Hindlimb muscle (tissue), 1 donor: ENCODE measurements around the gene ZSWIM5. TPM values are rescaled to one million over a fixed set of nuclear protein-coding genes. Genes with fewer than 3 reads are reported as not detected.
"Not testable (repeated sequence)": the region's sequence is repeated elsewhere in the genome, so short reads cannot be mapped to it uniquely, and the experiment has no call there.

Experiments
- DNase-seq: peaks from one replicate; pipeline ENCODE4 v3.0.0-alpha.2; 2013
- polyA plus RNA-seq: library from polyadenylated mRNA; unstranded; fragments of 120-200 nt; gene quantifications from one replicate; pipeline ENCODE4 v1.2.1, GENCODE V29; 2013; ENCODE audit not compliant: insufficient read length

Gene ZSWIM5
- 0.34 TPM for polyA plus RNA-seq

DNA sequence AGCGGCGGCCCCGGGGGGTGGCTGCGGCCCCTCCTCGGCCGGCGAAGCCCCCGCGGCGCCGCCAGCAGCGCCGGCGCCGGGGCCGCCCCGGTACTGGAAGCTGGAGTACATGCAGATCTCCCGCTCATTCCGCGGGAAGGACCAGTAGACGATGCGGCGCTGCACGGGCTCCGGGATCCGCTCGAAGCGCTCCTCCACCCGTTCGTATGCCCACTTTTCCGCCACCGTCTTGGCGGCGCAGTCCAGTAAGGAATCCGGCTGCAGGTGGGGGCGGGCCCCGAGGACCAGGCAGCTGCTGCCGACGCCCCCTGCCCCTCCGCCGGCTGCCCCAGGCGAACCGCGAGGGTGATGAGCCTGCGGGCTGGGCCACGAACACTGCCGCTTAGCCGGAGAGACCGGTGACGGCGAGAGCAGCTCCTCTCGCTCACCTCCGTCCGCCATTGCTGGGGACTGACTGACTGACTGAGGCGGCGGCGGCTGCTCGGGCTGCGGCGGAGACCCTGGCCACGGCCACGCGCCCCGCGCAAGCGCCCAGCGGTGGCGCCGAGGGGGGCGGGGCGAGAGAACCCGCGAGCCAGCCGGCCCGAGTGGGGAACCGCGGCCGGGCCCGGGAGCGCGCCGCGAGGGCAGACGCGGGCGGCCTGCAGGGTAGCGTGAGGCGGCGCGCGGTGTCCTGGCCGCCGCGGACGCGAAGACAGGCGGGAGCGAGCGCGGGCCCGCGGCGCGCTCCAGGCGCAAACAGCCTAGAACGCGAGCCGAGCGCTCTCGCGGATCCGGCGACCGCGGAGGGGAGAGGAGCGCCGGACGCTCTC is at the start of gene ZSWIM5:
TSS of gene ZSWIM5 (minus strand) at position 696 of the 812 bp plus-strand sequence. CDS start at position 441, 255 bp downstream.
- peak; percentile 82 for DNase-seq

DNA sequence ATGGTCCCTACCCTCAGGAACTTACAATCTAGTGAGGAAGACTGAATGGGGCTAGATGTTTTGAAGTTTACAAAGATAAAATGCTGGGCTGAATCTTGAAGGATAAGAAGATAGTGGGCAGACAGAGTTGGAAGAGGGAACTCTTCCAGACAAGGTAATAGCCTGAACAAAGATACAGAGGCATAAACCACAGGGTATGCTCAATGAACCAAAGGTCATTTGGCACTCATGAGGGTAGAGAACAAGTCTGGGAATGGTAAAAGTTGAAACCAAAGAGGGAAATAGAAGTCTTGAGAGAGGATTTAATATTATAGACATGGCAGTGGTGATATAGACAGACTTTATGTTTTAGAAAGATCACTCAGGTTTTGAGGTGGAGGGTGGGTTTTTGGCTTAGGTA is 48.1 kb upstream of the ZSWIM5 start:
- no peak for DNase-seq

DNA sequence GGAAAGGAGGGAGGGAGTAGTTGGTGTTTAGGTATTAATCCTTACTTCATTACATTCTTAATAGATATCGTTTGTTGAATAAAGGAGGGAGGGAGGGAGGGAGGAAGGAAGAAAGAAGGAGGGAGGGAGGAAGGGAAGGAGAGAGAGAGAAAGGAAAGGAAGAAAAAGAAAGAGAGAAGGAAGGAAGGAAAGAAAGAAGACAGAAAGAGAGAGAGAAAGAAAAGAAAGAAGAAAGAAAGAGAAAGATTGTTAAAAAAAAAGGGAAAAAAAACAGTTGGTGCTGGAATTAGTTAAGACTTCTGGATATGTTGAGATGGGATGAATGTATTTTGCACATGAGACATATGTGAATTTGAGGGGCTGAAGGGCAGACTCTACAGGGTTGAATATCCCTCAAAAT is 44.1 kb upstream of the ZSWIM5 start:
- DNase-seq, result no peak

DNA sequence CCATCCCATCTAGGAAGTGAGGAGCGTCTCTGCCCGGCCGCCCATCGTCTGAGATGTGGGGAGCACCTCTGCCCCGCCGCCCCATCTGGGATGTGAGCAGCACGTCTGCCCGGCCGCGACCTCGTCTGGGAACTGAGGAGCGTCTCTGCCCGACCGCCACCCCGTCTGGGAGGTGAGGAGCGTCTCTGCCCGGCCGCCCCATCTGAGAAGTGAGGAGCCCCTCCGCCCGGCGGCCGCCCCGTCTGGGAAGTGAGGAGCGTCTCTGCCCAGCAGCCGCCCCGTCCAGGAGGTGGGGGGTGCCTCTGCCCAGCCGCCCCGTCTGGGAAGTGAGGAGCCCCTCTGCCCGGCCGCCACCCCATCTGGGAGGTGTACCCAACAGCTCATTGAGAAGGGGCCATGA is 41.6 kb upstream of the ZSWIM5 start:
- not testable (repeated sequence) for DNase-seq

DNA sequence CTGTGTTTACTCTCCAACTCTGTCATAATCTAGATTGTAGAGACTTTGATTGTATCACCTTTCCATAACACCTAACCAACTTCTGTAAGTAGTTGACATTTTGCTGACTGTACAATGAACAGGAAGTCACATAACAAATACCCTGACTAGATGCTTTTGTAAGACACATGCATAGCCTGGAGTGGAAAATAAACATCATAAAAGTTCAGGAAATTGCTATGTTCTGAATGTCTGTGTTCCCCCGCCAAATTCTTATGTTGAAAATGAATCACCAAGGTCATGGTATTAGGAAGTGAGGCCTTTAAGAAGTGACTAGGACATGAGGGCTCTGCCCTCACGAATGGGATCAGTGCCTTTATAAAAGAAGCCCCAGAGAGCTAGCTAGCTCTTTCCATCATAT is 40.4 kb upstream of the ZSWIM5 start:
- no peak for DNase-seq

DNA sequence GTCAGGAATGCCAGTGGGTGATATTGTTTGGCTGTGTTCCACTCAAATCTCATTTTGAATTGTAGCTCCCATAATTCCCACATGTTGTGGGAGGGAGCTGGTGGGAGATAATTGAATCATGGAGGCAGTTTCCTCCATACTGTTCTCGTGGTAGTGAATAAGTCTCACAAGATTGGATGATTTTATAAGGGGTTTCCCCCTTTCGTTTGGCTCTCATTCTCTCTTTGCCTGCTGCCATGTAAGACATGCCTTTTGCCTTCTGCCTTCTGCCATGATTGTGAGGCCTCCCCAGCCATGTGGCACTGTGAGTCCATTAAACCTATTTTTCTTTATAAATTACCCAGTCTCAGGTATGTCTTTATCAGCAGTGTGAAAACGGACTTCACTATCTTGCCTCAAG is 40.0 kb upstream of the ZSWIM5 start:
- not testable (repeated sequence) for DNase-seq

DNA sequence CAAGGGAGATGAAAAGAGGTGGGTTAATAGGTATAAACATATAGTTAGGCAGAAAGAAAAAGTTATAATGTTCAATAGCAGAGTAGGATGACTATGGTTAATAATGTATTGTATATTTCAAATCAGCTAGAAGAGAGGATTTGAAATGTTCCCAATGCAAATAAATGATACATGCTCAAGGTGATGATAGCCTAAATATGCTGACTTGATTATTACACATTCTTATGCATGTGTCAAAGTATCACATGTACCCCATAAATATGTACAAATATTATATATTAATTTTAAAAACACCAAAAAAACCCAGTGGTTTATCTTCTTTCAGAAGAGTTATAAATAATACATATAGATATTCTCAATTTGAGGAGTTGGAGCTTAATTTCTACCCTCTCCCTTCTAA is 38.3 kb upstream of the ZSWIM5 start:
- no peak for DNase-seq

DNA sequence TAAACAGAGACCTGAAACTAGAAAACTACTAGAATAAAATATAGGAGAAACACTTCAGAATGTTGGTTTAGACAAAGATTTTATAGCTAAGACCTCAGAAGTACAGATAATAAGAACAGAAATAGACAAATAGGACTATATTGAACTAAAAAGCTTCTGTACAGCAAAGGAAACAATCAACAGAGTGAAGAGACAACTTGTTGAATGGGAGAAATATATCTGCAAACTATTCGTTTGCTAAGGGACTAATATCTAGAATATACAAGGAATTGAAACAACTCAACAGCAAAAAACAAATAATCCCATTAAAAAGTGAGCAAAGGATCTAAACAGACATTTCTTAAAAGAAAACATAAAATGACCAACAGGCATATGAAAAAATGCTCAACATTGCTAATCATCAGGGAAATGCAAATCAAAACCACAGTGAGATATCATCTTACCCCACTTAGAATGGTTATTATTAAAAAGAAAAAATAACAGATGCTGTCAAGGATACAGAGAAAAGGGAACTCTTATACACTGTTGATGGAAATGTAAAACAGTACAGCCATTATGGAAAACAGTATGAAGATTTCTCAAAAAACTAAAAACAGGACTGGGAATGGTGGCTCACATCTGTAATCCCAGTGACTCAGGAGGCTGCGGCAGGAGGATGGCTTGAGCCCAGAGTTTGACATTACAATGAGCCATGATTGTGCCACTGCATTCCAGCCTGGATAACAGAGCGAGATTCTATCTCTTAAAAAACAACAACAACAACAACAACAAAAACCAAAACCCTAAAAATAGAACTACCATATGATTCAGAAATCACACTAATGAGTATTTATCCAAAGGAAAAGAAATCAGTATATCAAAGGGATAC is 37.3 kb upstream of the ZSWIM5 start:
- DNase-seq, result no peak

DNA sequence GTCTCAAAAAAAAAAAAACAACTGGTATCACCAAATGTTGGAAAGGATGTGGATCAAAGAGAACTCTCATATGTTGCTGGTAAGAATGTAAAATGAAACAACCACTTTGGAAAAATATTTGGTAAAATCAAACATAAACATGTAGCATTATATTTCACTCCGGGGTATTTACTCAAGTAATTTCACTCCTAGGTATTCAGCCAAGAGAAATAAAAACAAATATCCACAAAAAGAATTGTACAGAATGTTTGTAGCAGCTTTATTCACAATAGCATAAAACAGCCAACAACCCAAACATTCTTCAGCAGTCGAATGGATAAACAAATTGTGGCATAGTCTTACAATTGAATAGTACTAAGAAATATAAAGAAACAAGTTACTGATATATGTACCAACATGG is 32.4 kb upstream of the ZSWIM5 start:
- no peak for DNase-seq

DNA sequence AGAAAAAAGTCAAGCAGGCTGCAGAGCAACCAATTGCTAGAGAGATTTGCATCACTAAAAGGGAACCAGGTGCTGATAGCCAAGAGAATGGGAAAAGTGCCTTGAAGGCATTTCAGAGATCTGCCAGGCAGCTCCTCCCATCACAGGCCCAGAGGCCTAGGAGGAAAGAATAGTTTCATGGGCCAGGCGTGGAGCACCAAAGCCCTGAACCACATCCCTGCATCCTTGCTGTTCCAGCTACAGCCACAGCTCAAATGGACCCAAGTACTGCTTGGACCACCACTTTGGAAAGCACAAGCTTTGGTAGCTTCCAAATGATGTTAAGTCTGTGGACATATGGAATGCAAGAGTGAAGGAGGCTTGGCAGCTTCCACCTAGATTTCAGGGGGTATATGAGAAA is 29.7 kb upstream of the ZSWIM5 start:
- no peak for DNase-seq

DNA sequence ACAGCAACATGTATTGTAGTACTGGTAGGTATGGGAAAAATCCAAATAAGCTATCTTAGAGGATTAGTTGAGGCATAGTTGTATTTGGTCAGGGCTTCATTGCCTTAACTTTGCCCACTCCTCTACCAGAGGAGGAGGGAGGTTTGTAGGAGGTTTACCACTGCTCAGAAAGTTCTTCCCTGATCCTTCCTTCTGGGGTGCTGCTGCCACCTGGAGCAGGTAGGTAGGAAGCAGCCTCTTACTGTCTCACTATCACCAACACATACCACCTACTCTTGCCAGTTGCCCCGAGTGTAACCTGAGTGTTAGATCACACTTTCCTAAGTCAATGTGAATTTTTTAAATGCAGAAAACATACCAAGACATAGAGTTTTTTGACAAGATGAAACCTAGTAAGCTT is 24.1 kb upstream of the ZSWIM5 start:
- no peak for DNase-seq

DNA sequence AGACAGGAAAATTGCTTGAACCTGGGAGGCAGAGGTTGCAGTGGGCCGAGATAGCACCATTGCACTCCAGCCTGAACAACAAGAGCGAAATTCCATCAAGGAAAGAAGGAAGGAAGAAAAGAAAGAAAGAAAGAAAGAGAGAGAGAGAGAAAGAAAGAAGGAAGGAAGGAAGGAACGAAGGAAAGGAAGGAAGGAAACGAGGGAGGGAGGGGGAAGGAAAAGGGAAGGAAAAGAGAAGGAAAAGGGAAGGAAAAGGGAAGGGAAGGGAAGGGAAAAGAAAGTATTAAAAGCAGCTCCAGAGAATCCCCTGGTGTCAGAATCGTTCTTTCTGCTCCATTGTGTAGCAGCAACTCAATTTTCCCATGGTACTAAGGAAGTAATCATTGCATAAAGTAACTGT is 19.2 kb upstream of the ZSWIM5 start:
- no peak for DNase-seq

DNA sequence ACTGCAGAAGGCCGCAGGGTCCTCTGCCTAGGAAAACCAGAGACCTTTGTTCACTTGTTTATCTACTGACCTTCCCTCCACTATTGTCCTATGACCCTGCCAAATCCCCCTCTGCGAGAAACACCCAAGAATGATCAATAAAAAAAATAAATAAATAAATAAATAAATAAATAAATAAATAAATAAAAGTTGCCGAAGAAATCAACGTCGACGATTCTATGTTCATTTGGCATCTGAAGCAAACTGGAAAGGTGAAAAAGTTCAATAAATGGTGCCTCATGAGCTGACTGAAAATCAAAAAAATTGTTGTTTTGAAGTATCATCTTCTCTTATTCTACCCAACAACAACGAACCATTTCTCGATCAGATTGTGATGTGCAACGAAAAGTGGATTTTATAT is 17.3 kb upstream of the ZSWIM5 start:
- DNase-seq, result not testable (repeated sequence)

DNA sequence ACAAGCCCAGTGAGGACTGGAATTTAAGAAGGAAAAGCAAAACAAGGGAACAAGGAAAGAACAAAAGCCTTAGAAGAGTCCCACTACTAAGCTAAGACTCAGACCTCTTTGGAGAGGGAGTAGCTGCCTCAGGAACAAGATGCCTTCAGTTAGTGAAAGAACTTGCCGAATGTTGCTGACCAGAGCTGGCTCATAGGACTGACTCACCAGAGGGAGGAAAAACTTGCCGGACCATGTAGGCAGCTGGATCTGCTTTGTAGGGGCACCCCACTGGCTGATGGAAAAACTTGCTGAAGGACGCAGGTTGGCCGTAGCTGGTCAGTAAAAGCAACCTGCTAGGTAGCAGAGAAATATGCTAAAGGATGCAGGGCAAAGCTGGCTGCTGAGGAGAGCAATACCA is 15.3 kb upstream of the ZSWIM5 start:
- DNase-seq, result no peak

DNA sequence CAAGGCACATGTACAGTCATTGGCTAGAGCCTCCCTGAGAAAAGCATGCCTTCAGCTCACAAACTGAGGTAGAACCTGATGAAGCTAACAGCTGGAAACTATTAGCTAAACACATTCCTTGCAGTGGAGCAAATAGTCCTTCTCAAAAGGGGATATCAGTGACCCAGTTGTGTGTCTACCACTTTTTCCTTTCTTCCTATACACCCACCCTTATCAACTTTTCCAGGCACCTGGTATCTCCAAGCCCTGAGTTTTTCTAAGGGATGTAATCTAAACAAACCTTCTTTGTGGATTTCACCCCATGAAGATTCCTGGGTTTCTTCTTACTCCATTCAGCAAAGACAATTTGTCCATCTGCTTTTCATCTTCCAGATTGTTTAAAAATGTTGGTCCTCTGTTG is 10.5 kb upstream of the ZSWIM5 start:
- DNase-seq, result no peak

DNA sequence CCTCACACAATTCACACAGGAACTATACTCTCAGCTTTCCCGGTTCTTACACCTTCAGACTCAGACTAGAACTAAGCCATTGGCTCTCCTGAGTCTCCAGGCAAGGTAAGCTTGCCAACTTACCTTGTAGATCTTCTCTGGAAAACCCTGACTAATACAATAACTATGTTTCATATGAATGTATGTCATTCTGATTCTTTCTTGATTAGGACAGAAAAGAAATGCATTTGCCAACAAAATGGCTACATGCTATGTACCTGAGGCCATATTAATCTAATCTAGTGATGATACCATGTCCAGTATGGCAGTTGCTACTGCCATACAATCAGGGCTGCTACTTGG is 9.8 kb upstream of the ZSWIM5 start:
- no peak for DNase-seq

DNA sequence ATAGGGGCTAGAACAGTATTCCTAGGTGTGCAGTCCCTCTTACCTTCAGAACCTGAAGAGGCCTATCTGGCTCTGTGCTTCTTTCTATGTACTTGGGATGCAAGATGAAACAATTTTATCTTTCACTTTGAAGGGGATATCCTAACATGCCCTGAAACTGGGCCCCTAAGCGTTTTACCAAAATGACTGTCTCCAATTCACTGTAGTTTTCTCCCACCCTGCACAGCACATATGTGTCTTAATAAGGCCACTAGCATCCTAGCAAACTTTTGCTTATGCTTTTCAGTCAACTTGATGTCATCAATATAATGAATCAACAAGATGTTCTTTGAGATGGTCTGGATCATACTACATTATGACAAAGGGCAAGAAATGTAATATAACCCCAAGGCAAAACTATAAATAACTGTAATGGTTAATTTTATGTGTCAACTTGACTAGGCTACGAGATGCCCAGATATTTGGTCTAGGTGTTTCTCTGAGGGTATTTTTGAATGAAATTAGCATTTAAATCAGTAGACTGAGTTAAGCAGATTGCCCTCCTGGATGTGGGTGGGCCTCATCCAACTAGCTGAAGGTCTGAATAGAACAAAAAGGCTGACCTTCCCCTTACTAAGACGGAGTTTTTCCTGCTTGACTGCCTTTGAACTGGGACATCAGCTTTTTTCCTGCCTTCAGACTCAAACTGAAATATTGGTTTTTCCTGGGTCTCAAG is 9.2 kb upstream of the ZSWIM5 start:
- DNase-seq, result no peak

DNA sequence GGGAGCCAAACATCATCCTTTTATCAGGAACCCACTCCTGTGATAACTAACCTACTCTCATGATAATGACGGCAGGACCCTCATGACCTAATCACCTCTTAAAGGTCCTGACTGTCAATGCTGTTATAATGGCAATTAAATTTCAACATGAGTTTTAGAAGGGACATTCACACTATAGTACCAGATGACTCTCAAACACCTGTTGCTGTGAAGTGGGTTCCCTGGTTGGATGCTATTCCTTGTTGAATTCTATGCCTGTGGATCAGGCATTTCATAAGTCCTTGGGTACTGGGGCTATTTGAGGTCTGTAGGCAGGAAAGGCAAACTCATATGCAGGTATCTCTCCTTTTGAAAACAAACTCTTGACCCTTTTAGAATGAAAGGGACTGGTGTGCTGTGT is 7.5 kb upstream of the ZSWIM5 start:
- DNase-seq, result no peak

DNA sequence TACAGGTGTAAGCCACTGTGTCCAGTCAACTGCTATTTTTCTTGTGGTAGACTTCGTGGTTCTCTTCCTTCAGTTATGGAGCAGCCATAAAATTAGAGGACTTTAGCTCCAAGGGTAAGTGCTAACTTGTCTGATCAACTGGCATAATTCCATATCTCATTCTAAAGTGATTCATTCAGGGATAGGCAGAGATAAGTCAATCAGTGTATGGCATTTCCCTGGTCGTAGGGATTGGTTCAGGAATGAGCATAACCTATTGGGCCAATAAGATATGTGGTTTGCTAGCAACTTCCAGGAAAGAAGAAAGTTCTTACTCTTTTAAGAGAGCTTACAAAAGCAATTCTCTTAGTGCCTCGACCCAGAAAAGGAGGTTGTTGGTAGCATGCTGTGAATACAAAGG is 4.7 kb upstream of the ZSWIM5 start:
- DNase-seq, result no peak

DNA sequence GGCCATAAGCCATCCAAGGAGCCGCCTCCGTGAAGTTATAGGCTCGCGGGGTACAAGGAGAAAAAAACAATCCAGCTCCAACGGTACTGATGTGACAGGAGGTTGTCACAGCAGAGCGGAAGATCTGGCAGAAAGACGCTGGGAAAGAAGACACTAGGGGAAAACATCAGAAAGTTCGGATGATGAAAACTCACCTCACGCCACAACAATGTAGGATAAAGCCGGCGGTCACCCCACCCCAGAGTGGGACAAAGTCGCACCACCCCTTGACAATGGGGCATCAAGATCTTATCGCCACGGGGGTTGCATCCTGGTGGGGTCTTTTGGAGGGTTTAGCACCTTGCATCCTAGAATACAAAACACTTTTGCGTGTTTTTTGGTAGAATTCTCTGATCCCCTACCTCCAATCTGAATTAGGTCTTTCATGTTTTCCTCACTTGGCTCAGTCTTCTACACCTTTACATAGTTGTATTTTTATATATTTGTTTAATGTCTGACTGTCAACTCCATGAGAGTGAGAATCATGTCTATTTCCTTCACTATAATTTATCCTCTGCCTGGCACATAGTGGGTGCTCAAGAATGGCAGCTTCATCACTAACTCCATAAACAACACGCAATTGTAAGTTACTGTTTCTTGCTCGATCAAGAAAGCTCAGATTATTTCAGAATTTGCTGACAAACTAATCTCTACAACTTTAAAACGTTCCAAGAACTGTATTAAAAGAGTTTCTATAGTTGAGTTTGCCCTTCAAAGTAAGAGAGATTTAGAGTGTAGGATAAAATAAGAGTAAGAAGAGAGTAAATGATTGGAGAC is 611 bp upstream of the ZSWIM5 start:
- no peak for DNase-seq

DNA sequence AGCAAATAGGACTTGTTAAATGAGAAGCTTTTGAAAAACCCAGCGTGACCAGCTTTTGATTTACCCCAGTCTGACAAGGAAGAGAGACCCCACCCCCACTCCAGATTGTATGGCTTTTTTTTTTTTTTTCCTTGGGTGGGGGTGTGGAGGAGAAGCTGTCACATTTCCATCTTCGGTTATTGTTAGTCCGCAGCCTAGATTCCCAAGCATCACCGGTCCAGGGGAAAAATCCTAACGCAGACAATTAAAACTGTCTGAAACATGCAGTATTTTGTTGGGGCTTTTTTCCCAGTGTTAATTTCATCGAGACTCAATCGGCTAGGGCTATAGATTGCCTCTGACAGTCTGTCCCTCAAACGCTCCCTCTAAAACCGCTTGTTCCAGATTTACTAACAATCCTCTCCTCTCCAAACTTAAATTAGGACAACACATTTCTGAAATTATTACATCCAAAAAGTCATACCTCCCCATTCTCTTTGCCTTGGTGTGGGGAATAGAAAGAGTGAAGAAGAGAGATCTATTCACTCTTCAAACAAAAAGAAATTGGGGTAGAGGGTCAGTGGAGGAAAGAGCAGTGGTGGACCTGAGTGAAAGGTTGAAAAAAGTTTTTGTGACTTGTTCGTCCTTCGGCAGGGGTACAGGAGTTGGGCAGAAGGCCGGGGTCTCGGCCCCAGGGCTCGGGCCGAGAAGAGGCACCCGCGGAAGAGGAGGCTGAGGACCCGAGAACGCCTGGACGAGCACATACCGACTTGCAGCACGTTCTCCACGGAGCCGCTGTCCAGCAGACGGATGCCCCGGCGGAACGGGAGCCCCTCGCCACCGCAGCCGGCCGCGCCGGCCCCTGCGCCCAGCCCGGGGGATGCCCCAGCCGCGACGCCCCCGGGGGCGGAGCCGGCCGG is 1.1 kb downstream of the ZSWIM5 start:
- DNase-seq, result peak; percentile 23
